GM21367 (cell line): ENCODE results near the gene CPLX3.
"Not testable (repeated sequence)": the region's sequence is repeated elsewhere in the genome, so short reads cannot be mapped to it uniquely, and the experiment has no call there.

ENCODE experiments used
- ATAC-seq: cut with Tn5 transposase; IDR thresholded peaks from one replicate; pipeline ENCODE4 v1.9.1; 2021; ENCODE audit not compliant: unreplicated experiment

CPLX3 gene, protein sequence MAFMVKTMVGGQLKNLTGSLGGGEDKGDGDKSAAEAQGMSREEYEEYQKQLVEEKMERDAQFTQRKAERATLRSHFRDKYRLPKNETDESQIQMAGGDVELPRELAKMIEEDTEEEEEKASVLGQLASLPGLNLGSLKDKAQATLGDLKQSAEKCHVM

DNA sequence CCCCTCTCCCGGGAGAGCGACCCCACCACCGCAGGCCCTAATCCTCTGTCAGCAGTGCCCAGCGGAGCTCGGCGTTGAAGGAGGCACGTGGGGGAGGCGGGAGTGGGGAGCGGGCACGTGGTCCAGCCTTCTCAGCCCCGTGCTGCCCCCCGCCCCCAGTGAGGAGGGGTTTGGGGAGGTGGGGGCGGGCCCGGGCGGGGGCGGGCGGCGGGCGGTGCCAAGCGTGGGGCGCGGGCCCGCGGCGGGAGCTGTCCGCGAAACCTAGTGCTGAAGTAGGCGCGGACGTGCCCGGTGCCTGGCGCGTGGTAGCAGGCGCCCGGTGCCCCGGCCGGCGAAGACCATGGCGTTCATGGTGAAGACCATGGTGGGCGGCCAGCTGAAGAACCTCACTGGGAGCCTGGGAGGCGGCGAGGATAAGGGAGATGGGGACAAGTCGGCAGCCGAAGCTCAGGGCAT lies at the start of gene CPLX3:
Gene CPLX3, plus strand, starts transcription at position 264 of the 456 bp plus-strand sequence. Its CDS starts 77 bp downstream, at position 341.
- no peak for ATAC-seq

DNA sequence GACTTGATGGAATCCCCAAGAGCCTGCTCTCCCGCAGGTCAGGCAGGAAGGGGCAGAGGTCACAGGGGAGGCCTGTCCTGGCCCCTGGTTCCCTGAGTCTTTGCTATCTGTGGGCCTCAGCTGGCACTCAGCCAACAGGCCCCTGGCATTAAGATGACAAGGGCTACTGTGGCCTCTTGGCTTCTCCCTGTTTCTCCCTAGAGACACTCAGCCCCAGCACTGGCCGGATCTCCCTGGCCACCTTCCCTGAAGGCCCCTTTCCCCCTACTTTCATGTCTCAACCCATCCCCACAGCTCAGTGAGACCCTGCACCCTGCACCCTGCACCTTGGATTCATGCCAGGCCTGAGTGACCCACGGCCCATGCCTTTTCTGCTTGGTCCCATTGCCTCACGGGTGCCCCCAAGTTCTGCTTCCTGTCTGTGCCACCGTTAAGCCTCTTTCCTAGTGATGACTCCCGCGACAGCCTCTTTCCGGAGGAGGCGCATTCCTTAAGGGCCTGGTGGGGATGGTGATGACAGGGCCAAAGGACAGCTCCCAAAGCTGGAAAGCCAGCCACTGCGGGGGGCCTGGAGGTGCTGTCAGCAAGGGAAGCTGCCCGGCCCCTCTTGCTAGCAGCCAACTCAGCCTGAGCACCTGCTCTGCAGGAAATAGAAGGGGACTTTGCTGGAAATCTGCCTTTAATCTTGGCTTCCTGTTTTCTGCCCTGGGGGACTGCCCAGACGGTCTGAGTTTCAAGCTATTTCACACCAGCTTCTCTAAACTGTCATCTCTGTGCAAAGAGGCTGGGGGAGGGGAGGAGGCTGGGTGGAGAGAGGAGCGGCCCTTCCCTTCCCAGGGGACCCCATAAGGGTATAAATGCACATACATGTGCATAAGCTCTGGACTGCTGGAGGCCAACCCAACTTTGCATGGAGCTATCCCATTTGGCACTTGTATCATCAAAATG lies 49.3 kb upstream of the CPLX3 start:
- ATAC-seq: no peak

DNA sequence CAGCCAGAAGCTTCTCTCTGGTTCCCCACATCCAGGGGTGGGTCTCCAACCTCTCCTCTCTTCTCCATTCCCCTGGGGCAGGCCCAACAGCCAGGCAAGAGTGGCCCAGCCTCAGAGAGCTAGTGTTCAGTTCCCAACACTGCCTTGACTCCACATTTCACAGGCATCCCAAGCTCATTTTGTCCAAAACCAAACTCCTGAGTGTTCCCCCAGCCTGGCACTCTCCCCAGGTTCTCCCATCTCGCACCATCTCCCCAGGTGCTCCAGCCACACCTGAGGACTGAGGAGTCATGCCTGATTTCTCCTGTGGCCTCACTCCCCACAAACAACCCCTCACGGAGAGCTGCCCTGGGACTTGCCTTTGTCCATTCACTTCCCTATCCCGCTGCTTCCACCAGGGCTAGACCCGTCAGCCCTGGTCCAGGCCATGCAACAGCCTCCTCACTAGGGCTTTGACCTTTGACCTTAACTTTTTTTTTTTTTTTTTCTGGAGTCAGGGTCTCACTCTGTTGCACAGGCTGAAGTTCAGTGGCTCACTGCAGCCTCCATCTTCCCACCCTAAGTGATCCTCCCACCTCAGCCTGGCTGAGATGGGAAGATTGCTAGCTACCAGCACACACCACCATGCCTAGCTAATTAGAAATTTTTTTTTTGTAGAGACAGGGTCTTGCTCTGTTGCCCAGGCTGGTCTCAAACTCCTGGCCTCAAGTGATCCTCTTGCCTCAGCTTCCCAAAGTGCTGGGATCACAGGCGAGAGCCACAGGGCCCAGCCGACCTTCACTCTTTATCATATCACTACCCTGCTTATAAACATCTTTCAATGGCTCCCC lies 48.4 kb upstream of the CPLX3 start:
- ATAC-seq: no peak

DNA sequence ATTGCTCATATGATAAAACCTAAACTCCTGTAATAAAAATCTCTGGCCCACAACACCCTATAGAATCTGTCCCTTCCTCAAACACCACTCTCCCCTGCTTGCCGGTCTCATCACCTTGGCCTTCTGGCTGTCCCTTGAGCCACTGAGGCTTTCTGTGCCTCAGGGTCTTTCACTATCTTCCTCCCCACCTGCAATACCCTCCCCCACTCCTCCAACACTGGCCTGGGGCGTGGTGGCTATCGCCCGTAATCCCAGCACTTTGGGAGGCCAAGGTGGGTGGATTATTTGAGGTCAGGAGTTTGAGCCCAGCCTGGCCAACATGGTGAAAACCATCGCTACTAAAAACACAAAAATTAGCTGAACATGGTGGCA lies 47.8 kb upstream of the CPLX3 start:
- no peak for ATAC-seq

DNA sequence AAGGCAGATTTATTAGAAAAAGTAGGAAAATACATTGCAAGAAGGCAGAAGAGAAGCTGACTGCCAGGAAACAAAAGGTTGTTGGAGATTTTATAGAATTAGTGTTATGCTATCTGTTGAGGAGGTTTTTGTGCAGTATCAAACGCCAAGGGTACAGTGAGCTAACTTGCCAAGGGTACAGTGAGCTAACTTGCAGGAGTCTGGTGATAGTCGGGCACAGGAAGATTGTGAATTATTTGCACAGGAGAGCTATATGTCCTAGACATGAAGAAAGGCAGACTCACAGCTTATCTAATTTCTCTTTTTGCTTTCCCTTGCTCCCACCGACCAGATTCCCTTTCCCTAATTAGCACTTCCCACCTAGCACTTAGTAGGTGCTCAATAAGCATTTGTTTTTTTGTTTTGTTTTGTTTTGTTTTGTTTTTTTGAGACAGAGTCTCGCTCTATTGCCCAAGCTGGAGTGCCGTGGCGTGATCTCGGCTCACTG lies 47.2 kb upstream of the CPLX3 start:
- no peak for ATAC-seq

DNA sequence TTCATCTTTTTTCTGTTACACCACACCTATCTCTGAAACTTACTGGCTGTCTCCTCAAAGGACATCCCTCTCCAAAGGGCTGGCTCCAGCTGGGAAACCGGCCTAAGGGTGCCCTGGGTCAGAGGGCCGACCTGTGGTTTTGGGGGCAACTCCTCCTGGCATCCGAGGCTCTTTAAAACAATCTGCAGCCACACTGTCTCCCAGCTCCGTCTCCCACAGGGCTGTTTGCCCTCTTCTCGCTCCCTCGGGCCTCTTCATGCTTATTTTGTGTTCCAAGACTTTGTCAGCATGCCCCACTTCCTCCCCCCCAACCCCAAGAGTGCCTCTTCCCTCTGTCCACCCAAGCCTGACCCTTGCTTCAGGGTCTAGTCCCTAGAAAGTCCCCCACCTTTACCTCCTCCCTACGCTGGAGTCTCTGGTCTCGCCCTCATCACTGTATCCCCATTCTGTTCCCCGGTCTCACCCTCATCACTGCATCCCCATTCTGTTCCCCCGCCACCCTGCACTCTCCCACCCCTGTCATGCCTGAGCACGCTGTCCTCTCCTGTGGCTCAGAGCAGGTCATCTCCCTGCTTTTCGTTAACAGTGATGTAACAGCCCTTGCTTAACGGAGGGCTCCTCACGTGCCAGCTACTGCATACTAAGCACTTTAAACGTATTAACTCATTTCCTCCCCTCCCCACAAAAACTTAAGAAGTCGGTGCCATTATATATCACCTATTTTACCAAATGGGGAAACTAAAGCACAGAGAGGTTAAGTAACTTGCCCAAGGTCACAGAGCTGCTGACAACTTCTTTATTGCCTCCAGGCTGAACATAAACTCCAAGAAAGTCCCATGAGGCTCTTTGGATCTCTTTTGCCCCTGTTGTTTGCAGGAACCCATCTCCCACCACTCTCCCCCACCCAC lies 45.6 kb upstream of the CPLX3 start:
- no peak for ATAC-seq

DNA sequence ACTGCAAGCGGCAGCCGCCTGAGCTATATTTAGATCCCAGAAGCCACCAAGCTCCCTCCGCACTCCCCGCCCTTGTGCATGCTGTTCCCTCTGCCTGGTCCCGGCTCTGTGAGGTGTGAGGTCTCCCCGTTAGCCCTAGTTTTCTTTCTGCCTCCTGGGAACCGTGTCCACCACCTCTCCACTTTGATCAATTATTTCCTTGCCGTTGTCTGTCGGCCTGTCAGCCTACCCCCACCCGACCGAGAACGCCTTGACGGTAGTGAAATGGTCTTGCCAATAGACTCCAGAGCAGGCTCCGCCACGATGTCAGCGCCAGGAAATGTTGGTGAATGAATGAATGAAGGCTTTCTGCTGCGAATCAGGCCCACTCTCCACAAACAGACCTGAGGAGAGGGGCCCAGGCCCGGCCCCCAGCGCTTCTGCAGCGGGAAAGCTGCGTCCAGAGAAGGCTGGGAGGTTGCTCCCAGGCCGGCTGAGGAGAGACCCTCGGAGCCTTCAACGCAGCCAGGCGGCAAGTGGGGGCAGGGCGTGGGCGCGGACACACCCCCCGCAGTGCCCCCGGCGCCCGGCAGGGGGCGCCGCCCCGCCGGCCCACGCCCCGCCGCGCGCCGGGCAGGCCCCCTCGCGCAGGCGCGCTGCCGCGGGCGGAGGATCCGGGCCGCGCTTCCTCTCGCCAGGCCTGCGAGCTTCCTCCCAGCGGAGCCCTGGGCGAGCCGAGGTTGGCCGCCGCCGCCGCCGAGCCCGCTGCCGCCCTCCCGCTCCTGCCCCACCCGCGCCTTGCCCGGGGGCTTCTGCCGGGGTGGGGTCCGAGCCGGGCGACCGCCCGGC lies 44.8 kb upstream of the CPLX3 start, which contains the start of gene CSK:
Gene CSK, plus strand, starts transcription at position 650 of the 828 bp plus-strand sequence. CDS start 16,218 bp downstream, outside the sequence.
- peak; percentile 18 for ATAC-seq

DNA sequence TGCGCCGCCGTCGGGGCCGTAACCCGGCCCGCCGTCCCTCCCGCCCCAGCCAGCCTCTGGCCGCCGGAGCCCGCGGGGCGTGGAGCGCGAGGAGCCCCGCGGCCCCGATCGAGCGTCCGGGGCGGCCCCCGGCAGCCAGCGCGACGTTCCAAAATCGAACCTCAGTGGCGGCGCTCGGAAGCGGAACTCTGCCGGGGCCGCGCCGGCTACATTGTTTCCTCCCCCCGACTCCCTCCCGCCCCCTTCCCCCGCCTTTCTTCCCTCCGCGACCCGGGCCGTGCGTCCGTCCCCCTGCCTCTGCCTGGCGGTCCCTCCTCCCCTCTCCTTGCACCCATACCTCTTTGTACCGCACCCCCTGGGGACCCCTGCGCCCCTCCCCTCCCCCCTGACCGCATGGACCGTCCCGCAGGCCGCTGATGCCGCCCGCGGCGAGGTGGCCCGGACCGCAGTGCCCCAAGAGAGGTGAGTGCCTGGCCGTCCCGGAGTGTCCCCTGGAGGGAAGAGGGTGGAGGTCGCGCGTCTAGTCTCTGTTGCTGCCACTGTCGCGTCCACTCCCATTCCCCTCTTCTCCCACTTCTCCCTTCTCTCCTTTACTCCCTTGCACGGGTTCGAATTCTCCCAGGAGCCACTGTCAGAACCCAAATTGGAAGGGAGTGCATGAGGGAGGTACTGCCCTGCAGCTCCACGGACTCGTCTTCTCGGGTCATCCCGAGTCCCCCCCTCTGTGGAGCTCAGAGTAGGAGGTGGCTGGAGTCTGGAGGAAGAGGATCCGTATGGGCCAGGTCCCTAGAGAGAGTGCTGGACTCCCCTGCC lies 44.0 kb upstream of the CPLX3 start:
- no peak for ATAC-seq

DNA sequence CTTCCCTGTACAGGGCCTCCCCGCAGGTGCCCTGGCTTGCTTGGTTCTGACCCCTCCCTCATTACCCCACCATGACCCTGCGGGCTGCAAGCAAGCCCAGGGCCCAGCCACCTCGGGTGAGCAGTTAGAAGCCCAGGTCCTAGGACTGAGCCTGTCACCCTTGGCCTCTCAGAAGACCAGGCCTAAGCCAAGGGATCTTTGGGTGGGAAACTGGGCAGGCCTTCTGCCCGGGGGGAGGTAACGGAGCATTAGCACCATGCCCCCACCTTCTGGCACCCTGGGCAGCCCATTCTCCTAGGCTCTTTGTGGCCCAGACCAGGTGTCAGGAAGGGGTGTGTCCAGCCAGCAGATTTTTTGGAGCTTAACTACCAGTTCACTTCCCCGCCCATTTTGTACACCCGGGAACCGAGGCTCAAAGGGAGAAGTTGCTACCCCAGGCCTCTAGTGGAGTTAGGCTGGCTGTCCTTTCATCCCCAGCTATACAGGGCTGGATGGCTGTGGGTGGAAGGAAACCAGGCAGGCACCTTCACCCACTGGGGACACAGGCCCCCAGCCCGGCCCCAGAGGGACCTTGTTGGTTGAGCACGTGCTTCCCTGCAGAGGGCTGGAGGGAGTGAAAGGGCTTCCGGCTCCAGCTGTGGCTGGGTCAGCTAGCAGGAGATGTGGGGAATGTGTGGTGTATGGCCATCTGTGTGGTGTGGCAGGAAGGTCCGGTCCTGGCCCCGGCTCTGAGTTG lies 43.2 kb upstream of the CPLX3 start:
- no peak for ATAC-seq

DNA sequence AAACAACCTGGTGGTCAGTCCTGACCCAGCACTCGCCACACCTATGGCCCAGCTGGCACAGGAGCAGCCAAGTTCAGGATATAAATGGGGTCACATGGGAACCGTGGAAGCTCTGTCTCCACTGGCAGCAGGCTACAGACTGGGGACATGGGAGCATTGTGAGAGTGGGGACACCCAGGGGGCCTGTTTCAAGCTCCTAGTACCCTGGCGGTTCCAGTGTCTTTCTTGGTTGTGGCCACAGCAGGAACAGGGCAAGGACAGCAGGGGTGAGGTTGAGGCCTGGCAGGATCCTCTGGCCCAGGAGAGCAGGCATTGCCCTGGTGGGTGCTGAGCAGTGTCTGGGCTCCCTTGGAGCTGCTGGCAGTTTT lies 42.6 kb upstream of the CPLX3 start:
- ATAC-seq: no peak

DNA sequence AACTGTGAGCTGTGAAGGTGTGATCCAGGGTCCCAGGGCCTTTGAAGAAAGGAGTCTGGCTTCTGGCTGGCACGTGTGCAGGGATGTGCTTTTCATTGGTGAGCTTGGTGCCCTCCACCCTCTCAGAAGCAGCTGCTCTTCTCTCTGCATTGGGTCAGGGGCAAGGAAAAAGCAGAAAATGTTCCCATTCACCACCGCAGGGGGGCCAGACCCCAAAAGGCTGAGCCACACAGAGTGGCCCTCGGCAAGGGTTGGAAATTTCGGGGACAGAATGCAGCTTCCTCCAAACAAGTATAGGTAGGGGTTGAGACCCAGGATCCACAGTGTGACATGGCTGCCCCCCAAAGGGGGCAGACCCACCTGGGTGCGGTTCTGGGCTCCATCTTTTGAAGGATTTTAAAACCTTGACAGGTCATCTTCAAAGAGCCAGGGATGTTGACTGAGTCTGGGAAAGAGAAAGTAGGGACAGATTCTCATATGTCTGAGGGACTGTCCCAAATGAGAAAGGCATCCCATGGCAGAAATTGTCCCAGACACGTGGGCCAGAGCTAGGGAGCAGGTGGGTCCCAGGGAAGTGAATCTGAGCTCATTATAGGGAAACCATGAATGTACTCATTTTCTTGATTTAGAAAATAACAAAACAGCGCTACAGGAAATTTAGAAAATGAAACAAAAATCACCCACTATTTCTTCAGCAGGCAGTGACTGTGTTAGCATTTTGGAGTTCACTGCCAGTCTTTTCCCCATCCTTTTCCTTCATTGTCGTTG lies 41.8 kb upstream of the CPLX3 start:
- no peak for ATAC-seq

DNA sequence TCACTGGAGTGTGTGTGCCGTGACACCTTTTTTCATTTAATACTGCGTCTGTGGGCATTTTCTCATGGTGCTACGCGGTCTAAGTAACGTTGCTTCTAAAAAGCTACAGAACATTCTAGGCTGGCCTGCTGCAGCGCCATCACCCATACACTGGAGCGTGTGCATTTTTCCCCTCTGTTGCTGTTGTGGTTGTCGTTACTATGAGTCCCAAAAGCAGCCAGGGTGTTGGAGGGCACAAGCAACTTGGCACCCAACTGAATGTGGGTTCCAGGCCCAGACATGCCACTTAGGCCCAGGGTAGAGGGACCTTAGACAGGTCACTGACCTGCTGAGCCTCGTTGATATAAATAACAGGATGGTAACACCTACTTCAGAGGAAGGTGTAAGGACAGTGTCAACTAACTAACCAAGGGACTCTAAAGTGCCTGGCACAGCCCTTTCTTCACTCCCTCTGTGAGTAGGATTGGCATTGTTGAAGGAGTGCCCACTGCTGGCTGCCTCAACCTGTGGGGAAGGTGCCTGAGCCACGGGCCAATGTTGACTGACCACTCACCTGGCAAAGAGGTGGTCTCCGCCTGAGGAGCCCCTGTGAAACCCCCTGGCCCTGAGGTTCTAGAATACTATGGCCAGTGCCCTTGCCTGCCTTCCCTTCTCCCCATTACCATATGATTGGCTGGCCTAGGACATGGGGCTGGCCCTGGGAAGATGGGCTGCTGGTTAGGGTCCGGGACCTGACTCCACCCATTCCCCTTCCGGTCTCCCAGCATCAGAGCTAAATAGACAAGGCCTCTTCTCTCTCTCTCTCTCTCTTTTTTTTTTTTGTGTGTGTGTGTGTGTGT lies 41.0 kb upstream of the CPLX3 start:
- ATAC-seq: no peak

DNA sequence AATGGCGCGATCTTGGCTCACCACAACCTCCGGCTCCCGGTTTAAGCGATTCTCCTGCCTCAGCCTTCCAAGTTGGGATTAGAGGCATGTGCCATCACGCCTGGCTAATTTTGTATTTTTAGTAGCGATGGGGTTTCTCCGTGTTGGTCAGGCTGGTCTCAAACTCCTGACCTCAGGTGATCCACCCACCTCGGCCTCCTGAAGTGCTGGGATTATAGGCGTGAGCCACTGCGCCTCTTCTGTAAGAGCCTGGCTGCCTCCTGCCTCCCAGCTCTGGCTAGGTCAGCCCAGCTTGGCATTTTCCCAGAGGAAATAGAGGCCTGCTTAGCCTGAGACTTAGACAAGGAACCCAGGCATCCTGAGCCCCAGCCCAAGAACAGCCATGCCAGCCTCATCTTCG lies 40.3 kb upstream of the CPLX3 start:
- not testable (repeated sequence) for ATAC-seq

DNA sequence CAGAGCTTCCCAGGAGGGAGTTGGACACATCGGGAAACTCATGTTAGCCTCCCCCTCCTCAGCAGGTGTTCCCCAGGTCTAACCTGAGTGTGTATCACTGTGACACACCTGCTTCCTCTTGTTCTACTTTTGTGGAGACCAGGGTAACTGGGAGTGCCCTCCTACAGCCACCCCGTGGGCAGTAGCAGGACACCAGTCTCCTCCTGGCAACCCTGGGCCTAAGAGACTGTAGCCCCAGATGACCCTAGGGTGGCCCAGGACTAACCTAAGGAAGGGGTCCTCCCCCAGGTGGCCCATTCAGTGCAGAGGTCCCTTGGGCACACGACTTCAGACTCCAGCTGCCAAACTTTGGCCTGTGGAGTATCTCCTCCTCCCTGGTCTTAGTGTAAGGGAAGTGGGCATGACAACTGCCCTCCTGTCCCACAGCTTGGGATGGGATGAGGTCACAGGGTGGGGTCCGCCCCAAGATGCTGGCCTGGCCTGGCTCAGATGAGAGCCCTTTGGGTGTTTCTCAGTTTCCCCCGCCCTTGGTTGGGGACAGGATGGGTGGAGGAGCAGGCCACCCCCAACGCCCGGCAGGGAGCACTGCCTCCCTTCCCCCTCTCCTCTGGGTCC lies 39.8 kb upstream of the CPLX3 start:
- no peak for ATAC-seq

DNA sequence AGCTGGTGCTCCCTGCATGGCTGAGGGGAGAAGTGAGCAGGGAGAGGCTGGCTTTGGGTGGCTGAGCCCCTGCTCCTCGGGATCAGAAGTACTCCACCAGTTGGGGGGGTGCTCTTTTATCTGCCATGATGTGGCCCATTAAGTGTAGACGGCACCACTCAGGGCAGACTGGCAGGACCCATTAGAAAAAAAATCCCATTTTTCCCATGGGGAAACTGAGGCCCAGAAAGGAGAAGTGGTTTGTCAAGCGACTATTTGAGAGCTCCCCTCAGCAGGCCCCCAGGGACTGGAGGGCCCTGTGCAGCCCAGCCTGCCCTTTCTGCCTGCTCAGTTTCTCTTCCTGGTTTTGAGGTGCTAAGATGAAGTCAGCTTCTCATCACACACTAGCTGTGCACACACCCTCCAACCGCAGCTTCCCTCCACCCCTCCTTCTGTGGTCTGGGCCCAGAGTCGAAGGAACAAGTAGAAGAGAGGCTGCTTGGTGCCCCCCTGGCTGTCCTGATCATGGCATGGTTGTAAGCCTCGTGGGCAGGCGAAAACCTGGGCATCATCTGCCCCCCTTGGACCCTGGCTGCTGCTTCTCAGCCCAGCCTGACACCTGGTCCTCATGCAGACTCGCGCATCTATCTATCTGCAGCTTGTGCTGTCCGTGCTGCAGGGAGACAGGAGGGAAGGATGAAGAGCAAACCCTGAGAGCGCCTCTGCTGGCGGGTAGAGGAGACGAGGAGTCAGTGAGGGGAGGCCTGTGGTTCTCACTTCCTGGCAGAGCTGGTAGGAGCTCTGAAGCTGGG lies 39.0 kb upstream of the CPLX3 start:
- ATAC-seq: peak; percentile 29
